ENCODE results near the gene TCAIM.

GRCh38 chr3:44340058-44340395, 1.5 kb downstream of the TCAIM start:
- TF ChIP-seq, protein P1, sequence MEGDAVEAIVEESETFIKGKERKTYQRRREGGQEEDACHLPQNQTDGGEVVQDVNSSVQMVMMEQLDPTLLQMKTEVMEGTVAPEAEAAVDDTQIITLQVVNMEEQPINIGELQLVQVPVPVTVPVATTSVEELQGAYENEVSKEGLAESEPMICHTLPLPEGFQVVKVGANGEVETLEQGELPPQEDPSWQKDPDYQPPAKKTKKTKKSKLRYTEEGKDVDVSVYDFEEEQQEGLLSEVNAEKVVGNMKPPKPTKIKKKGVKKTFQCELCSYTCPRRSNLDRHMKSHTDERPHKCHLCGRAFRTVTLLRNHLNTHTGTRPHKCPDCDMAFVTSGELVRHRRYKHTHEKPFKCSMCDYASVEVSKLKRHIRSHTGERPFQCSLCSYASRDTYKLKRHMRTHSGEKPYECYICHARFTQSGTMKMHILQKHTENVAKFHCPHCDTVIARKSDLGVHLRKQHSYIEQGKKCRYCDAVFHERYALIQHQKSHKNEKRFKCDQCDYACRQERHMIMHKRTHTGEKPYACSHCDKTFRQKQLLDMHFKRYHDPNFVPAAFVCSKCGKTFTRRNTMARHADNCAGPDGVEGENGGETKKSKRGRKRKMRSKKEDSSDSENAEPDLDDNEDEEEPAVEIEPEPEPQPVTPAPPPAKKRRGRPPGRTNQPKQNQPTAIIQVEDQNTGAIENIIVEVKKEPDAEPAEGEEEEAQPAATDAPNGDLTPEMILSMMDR (IDR thresholded peaks at IDR 0.05; ENCODE audit: extremely low read depth in 1 of 2, insufficient read depth in 1 of 2, low read depth in 1 of 2, low read length in 2 of 2), result no peak
- TF ChIP-seq POLR2AphosphoS5 (IDR thresholded peaks at IDR 0.05; ENCODE audit: insufficient read depth, low read depth, low read length) (no peak), EZH2 (IDR thresholded peaks at IDR 0.05; ENCODE audit: borderline replicate concordance, low read depth, low read length, severe bottlenecking) (no peak), JUN (IDR thresholded peaks at IDR 0.05; ENCODE audit: borderline replicate concordance, insufficient read depth, insufficient read length, low read depth) (no peak), POLR2A (IDR thresholded peaks at IDR 0.05; ENCODE audit: low read depth, low read length) (no peak), MYC (IDR thresholded peaks at IDR 0.05; ENCODE audit: low read depth, low read length) (no peak), FOS (IDR thresholded peaks at IDR 0.05; ENCODE audit: borderline replicate concordance, insufficient read depth, low read length) (no peak)
- TF ChIP-seq, protein P2, sequence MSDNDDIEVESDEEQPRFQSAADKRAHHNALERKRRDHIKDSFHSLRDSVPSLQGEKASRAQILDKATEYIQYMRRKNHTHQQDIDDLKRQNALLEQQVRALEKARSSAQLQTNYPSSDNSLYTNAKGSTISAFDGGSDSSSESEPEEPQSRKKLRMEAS (IDR thresholded peaks at IDR 0.05; ENCODE audit: insufficient read depth, insufficient read length), result no peak
